Ascending aorta (tissue), 2 donors: ENCODE measurements around the gene CYP19A1. TPM values are rescaled to one million over a fixed set of nuclear protein-coding genes. Genes with fewer than 3 reads are reported as not detected.

Source experiments
- DNase-seq, 2 donors: peaks; one replicate each; pipeline ENCODE4 v3.0.0-alpha.2; 2019; ENCODE audit warnings: low spot score in 2 of 2
- H3K27ac ChIP-seq, 2 donors: fragments of 200-600 bp; sonication (generic); one replicate each; pipeline ENCODE4 v1.5.1; 2016 to 2017; ENCODE audit warnings: mild to moderate bottlenecking in 1 of 2
- H3K27me3 ChIP-seq: fragments of 200-600 bp; sonication (generic); one replicate; pipeline ENCODE4 v1.5.1; 2017
- H3K36me3 ChIP-seq, 2 donors: fragments of 200-600 bp; sonication (generic); one replicate each; pipeline ENCODE4 v1.5.1; 2016
- H3K4me1 ChIP-seq, 2 donors: fragments of 200-600 bp; sonication (generic); one replicate each; pipeline ENCODE4 v1.5.1; 2016 to 2017; ENCODE audit warnings: mild to moderate bottlenecking in 1 of 2
- H3K4me3 ChIP-seq, 2 donors: fragments of 200-600 bp; sonication (generic); one replicate each; pipeline ENCODE4 v1.5.1; 2016 to 2017; ENCODE audit warnings: mild to moderate bottlenecking in 1 of 2
- H3K9me3 ChIP-seq, 2 donors: fragments of 200-600 bp; sonication (generic); one replicate each; pipeline ENCODE4 v1.5.1; 2016
- intact Hi-C: fragments of 100-400 bp; cut with DNase I; formaldehyde crosslinking; loops from one replicate; pipeline ENCODE4 v1.15.1; 2023
- total RNA-seq: library from RNA; depleted of rRNA; stranded (reverse); fragments of >200 nt; gene quantifications from one replicate; pipeline ENCODE4 v1.1.0, GENCODE V29; 2016
- TF ChIP-seq, protein P1 (sequence below), 3 experiments: fragments of 200-600 bp in 2 of 3; fragments of 450-650 bp in 1 of 3; sonication (generic) in 2 of 3; IDR thresholded peaks; one replicate each; pipeline ENCODE4 v1.5.1; 2016 to 2019; ENCODE audit warnings: antibody characterized with exemption in 3 of 3, mild to moderate bottlenecking in 1 of 3, moderate library complexity in 1 of 3

The CYP19A1 gene
- total RNA-seq, 1 donor from 2014 or later, result 95.7 TPM

DNA sequence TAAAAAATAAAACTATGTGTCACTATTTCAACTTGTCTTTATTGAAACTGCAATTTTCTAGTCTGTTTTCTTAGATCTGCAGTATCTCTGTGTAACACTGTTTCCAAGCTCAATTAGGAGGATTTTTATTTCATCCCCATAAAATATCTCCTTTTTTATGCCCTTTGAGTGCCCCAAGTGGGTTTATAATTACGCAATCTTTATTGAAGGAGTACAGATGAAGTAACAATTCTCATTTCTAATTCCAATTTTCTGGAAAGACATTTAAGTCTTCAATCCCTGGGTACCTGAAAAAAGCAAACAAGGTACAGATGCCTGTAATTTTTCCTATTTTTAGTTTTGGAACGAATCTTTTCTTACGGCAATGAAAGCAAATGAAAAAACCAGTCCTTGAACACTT, 61.3 kb downstream of the CYP19A1 start:
- Histone ChIP-seq H3K27me3 (no peaks in the 10 kb centered on the region), H3K27ac (no peak overlapping the region), H3K36me3 (no peaks in the 10 kb centered on the region), H3K4me1 (peaks cover 0 to 4% of the 10 kb centered on the region in 2 donors), H3K4me3 (no peak overlapping the region), H3K9me3 (no peaks in the 10 kb centered on the region)
- no peak for DNase-seq
- intact Hi-C loops, result no loop called here
- TF ChIP-seq, protein P1, sequence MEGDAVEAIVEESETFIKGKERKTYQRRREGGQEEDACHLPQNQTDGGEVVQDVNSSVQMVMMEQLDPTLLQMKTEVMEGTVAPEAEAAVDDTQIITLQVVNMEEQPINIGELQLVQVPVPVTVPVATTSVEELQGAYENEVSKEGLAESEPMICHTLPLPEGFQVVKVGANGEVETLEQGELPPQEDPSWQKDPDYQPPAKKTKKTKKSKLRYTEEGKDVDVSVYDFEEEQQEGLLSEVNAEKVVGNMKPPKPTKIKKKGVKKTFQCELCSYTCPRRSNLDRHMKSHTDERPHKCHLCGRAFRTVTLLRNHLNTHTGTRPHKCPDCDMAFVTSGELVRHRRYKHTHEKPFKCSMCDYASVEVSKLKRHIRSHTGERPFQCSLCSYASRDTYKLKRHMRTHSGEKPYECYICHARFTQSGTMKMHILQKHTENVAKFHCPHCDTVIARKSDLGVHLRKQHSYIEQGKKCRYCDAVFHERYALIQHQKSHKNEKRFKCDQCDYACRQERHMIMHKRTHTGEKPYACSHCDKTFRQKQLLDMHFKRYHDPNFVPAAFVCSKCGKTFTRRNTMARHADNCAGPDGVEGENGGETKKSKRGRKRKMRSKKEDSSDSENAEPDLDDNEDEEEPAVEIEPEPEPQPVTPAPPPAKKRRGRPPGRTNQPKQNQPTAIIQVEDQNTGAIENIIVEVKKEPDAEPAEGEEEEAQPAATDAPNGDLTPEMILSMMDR (IDR thresholded peaks at IDR 0.05), result no peak

DNA sequence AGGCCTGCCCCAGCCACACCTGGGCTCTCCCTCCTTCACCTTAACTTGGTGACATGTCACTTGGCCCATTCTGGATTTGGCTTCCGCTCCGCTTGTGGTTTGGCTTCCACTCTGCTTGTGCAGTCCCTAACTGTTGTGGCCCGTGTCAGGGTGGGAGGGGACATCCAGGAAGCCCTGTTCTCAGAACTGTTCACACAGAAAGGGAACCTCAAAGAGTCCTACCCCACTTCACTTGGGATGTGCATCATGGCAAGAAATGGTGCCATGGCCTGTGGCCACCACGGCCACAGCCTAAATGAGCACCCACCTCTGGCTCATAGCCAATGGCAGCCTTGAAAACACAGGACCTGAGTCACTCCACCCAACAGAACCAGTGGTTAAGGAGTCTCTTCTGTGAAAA, 63.4 kb downstream of the CYP19A1 start:
- no peaks in the 10 kb centered on the region for H3K36me3 ChIP-seq
- H3K27ac ChIP-seq, result no peak overlapping the region
- H3K9me3 ChIP-seq, result no peaks in the 10 kb centered on the region
- DNase-seq, result no peak
- H3K4me1 ChIP-seq, result no peaks in the 10 kb centered on the region
- no peaks in the 10 kb centered on the region for H3K27me3 ChIP-seq
- H3K4me3 ChIP-seq, result no peak overlapping the region
- TF ChIP-seq, protein P1 (IDR thresholded peaks at IDR 0.05), result no peak
- intact Hi-C loops, result no loop called here

DNA sequence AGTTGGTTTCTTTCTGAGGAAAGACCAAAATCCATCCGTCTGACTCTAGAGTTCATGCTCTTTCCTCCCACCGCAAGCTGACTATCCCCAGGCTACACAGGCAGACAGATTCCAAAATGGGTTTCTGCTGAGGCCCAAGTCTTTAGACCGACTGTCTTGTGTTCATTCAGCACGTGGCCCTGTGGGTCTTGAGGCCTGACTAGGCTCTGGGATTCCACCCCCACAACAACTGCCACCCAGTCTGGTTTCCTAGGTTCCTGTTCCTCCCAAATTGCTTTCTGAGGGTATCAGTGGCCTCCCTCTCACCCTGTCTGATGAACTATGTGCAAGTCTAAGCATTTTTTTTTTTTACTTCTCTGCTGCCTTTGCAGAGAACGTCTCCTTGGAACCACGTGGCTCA, 67.7 kb downstream of the CYP19A1 start:
- no peaks in the 10 kb centered on the region for H3K36me3 ChIP-seq
- H3K4me1 ChIP-seq, result peaks cover 0 to 3% of the 10 kb centered on the region in 2 donors
- no peak overlapping the region for H3K27ac ChIP-seq
- TF ChIP-seq, protein P1 (IDR thresholded peaks at IDR 0.05), result no peak
- no peak for DNase-seq
- no peaks in the 10 kb centered on the region for H3K9me3 ChIP-seq
- intact Hi-C loops, result no loop called here
- no peak overlapping the region for H3K4me3 ChIP-seq
- H3K27me3 ChIP-seq, result no peaks in the 10 kb centered on the region

DNA sequence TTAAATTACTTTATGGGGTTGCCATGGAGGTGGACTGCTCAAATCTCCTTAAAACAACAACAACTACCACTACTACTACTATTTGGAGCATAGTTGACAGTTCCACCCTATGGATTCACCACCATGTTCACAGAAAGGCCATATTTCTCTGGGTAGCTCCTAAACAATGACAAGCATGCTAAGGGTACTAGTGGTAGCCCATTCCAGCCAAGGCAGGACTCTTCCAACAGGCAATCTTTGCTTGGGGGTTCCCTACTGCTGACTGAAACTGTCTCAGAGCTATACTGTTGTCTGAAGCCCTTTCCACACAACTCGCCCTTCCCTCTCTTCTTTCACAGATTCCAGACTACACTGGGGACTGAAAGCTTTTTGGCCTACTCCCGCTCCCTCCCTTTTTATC, 68.9 kb downstream of the CYP19A1 start:
- H3K27me3 ChIP-seq, result no peaks in the 10 kb centered on the region

DNA sequence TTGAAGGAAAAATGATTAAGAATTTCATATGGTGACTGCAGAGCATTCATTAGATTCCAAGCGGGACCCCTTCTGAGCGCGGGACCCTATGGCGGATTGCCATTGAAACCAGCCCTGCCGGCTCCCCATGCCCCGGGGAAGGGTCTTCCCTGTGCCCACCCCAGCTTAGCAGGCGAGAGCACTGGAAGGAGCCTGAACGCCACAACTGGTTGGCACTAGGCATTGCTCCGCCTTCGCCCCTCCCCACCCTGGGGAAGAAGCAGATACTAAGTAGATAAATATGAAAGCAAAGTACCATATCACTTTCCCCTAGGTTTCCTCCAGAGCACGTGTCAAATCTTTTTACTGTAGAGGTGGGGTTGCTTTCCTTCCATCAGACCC, 70.7 kb downstream of the CYP19A1 start:
- Histone ChIP-seq H3K36me3 (no peaks in the 10 kb centered on the region), H3K4me3 (peak overlapping the region; percentile 56 to 75), H3K27ac (no peak overlapping the region), H3K9me3 (no peaks in the 10 kb centered on the region), H3K27me3 (no peaks in the 10 kb centered on the region), H3K4me1 (peaks cover 0 to 3% of the 10 kb centered on the region in 2 donors)
- no peak for DNase-seq
- TF ChIP-seq, protein P1 (IDR thresholded peaks at IDR 0.05), result no peak
- intact Hi-C loops, result no loop called here

More for the DNA sequence above, 68.9 kb downstream of the CYP19A1 start:
- Histone ChIP-seq H3K36me3 (no peaks in the 10 kb centered on the region), H3K4me1 (peaks cover 0 to 3% of the 10 kb centered on the region in 2 donors), H3K4me3 (no peak overlapping the region), H3K9me3 (no peaks in the 10 kb centered on the region), H3K27ac (no peak overlapping the region)
- DNase-seq, result no peak
- intact Hi-C loops, result no loop called here
- TF ChIP-seq, protein P1 (IDR thresholded peaks at IDR 0.05), result no peak
